Calu3 (cell line): ENCODE measurements around the gene PTPRF. TPM values are rescaled to one million over a fixed set of nuclear protein-coding genes. Genes with fewer than 3 reads are reported as not detected.
A peak's percentile ranks its signal among the peaks of the same experiment; 100 is the strongest.

Experiments
- BruUV-seq: library from RNA; stranded (reverse); fragments of 400-500 nt; replicated peaks from 2 replicates; lab custom pipeline; 2021; lab: Mats Ljungman, UMichigan
- CTCF ChIA-PET: fragments of 300-600 bp; sonication (Branson Sonifier 250); formaldehyde crosslinking; loops from one replicate; lab custom pipeline; 2022; ENCODE audit warnings: antibody characterized with exemption; lab: Charles Lee
- DNase-seq: peaks from one replicate; pipeline ENCODE4 v3.0.0; 2022
- H3K27ac Mint-ChIP-seq: one replicate; pipeline ENCODE4 v1.8.0; 2022; ENCODE audit warnings: mixed read lengths; ENCODE audit not compliant: unreplicated experiment
- H3K27me3 Mint-ChIP-seq: one replicate; pipeline ENCODE4 v1.8.0; 2022; ENCODE audit warnings: mixed read lengths; ENCODE audit not compliant: unreplicated experiment
- H3K36me3 Mint-ChIP-seq: one replicate; pipeline ENCODE4 v1.8.0; 2022; ENCODE audit warnings: mild to moderate bottlenecking, moderate library complexity, mixed read lengths; ENCODE audit not compliant: insufficient read depth, unreplicated experiment
- H3K4me1 Mint-ChIP-seq: one replicate; pipeline ENCODE4 v1.8.0; 2022; ENCODE audit warnings: mild to moderate bottlenecking, low read depth, mixed read lengths; ENCODE audit not compliant: unreplicated experiment
- H3K4me3 Mint-ChIP-seq: one replicate; pipeline ENCODE4 v1.8.0; 2022; ENCODE audit warnings: mild to moderate bottlenecking, low read depth, moderate library complexity, mixed read lengths; ENCODE audit not compliant: unreplicated experiment
- H3K9me3 Mint-ChIP-seq: one replicate; pipeline ENCODE4 v1.8.0; 2022; ENCODE audit warnings: low read depth, mixed read lengths; ENCODE audit not compliant: unreplicated experiment
- intact Hi-C: fragments of 100-400 bp; cut with micrococcal nuclease; formaldehyde crosslinking; loops from one replicate; pipeline ENCODE4 v1.10.0; 2022; ENCODE audit not compliant: unreplicated experiment
- total RNA-seq: library from RNA; stranded (reverse); gene quantifications from 2 replicates; pipeline ENCODE4 v1.2.3, GENCODE V29; 2022
- TF ChIP-seq, protein P1 (sequence below): fragments of 200-600 bp; IDR thresholded peaks from one replicate; pipeline ENCODE4 v1.8.0; 2022; ENCODE audit warnings: antibody characterized with exemption; ENCODE audit not compliant: unreplicated experiment

The PTPRF gene
- total RNA-seq, 1 experiment from 2014 or later: 318 TPM

DNA sequence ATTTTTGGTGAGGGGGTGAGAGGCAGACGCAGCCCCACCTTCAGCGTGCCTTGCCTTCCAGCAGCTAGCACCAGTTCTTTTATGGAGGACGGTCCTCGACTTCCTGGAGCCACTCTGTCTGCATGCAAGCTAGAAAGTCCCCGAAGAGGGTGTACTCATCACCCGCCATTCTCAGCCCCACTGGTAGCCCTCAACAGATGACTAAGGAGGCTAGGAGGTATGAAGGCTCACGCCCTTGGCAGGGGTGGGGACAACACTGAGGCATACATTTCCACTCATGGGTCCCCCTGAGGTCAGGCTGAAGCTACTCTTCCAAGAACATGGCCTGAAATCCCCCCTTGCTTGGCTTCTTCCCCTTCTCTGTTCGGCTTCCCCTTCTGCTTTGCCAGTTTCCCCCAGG is 8.9 kb upstream of the PTPRF start:
- CTCF ChIA-PET: interaction anchor here (0.7 to 1.2 kb wide), 2 partner anchors 68 to 138 kb away, joined by 3 read pairs; partner anchors contain the start of gene HYI
- Mint-ChIP-seq H3K9me3 (peaks cover 10% of the 10 kb centered on the region), H3K27me3 (no peaks in the 10 kb centered on the region), H3K27ac (no peak overlapping the region), H3K4me3 (no peak overlapping the region), H3K4me1 (peaks cover 39% of the 10 kb centered on the region), H3K36me3 (peaks cover 11% of the 10 kb centered on the region)
- DNase-seq: no peak
- TF ChIP-seq, protein P1, sequence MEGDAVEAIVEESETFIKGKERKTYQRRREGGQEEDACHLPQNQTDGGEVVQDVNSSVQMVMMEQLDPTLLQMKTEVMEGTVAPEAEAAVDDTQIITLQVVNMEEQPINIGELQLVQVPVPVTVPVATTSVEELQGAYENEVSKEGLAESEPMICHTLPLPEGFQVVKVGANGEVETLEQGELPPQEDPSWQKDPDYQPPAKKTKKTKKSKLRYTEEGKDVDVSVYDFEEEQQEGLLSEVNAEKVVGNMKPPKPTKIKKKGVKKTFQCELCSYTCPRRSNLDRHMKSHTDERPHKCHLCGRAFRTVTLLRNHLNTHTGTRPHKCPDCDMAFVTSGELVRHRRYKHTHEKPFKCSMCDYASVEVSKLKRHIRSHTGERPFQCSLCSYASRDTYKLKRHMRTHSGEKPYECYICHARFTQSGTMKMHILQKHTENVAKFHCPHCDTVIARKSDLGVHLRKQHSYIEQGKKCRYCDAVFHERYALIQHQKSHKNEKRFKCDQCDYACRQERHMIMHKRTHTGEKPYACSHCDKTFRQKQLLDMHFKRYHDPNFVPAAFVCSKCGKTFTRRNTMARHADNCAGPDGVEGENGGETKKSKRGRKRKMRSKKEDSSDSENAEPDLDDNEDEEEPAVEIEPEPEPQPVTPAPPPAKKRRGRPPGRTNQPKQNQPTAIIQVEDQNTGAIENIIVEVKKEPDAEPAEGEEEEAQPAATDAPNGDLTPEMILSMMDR: no peak
- intact Hi-C loops: no loop called here
- BruUV-seq: no TSS peak

DNA sequence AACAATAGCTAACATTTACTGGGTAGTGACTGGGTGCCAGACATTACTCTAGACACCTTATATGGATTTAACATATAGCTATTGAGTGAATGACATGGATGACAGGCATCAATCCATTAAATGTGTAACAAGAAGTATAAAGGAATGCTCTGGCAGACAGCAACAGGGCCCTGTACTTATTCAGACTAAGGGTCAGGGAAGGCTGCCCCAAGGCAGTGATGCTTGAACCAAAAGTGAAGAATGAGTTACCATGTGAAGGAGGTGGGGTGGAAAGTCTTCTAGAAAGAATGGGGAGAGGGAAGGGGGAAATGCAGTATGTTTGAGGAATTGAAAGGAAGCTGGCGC is 8.3 kb upstream of the PTPRF start:
- DNase-seq: no peak
- Mint-ChIP-seq H3K36me3 (peaks cover 11% of the 10 kb centered on the region), H3K4me1 (peaks cover 39% of the 10 kb centered on the region), H3K9me3 (peaks cover 10% of the 10 kb centered on the region), H3K4me3 (no peak overlapping the region), H3K27me3 (no peaks in the 10 kb centered on the region), H3K27ac (peak overlapping the region; percentile 37)
- BruUV-seq: no TSS peak
- intact Hi-C loops: no loop called here
- TF ChIP-seq, protein P1: no peak
- CTCF ChIA-PET: interaction anchor here (0.7 to 1.2 kb wide), 3 partner anchors 68 to 166 kb away, joined by 3 to 4 read pairs (median 3); partner anchors contain the start of gene HYI

DNA sequence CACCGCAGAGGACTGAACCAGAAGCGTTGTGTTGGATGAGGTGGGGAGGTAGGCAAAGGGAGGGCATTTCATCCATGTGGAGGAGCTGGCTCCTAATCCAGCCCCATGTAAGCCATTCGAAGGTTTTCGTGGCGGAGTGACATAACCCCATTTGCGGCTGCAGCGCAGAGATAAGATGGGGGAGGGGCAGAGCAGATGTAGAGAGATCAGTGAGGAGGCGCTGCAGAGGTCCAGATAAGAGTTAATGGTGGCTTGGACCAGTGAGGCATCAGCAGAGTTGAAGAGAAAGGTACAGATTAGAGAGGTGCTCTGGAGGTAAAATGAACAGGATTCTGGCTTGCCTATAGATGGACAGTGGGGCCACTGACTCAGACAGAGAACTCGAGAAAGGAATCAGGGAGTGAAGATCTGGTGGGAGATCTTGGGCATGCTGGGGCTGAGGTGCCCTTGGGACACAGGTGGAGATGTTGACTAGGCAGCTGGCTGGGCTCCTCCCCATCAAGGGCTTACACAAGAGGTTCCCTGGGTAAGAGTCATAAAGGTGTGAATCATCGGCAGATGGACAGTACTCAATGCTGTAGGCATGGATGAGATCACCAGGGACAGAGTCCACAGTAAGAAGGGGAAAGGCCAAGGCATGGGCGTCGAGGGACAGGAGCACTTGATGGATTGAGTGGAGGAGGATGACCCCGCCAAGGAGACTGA is 7.8 kb upstream of the PTPRF start:
- H3K4me3 Mint-ChIP-seq: no peak overlapping the region
- BruUV-seq: no TSS peak
- intact Hi-C loops: no loop called here

DNA sequence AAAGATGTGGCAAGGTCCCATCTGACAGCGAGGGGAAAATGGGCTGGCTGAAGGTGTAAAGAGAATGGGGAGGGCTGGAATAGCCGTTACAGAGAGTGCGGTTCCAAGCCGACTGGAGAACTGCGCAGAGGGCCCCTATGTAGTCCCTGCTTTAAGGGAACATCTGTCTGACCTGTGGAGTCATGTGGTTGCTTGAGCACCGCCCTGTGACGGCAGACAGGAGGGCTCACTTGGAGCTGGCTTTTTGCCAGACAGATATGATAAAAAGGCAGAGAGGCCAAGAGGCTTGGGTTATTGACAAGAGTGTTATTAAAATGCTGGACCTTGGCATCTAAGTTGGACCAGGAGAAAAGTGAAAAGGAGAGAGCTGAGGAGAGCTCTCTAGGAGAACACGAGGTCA is 5.9 kb upstream of the PTPRF start:
- TF ChIP-seq, protein P1: no peak
- H3K9me3 Mint-ChIP-seq: peaks cover 10% of the 10 kb centered on the region
- H3K4me3 Mint-ChIP-seq: no peak overlapping the region
- H3K4me1 Mint-ChIP-seq: peaks cover 45% of the 10 kb centered on the region
- CTCF ChIA-PET: interaction anchor here (0.6 kb wide), 1 partner anchor 41 kb away, joined by 3 read pairs; no protein-coding TSS in a partner anchor
- no peak for DNase-seq
- intact Hi-C loops: loop anchor here (5.0 kb wide), 2 partner anchors 57 to 73 kb away; partner anchors contain the start of gene HYI
- BruUV-seq: no TSS peak
- H3K27ac Mint-ChIP-seq: peak overlapping the region; percentile 23
- H3K36me3 Mint-ChIP-seq: peaks cover 11% of the 10 kb centered on the region
- no peaks in the 10 kb centered on the region for H3K27me3 Mint-ChIP-seq

More for the DNA sequence above, 7.8 kb upstream of the PTPRF start:
- TF ChIP-seq, protein P1: no peak
- no peaks in the 10 kb centered on the region for H3K27me3 Mint-ChIP-seq
- H3K9me3 Mint-ChIP-seq: peaks cover 10% of the 10 kb centered on the region
- peaks cover 11% of the 10 kb centered on the region for H3K36me3 Mint-ChIP-seq
- H3K27ac Mint-ChIP-seq: peak overlapping the region; percentile 37
- peak; percentile 71 for DNase-seq
- CTCF ChIA-PET: interaction anchor here (0.7 kb wide), 1 partner anchor 166 kb away, joined by 4 read pairs; no protein-coding TSS in a partner anchor
- peaks cover 39% of the 10 kb centered on the region for H3K4me1 Mint-ChIP-seq
